Fibroblast of skin of back (primary cell): Measurements from ENCODE around the gene SPOP.

Experiments
- DNase-seq: peaks from one replicate; pipeline ENCODE4 v3.0.0-alpha.2; 2013

SPOP gene

DNA sequence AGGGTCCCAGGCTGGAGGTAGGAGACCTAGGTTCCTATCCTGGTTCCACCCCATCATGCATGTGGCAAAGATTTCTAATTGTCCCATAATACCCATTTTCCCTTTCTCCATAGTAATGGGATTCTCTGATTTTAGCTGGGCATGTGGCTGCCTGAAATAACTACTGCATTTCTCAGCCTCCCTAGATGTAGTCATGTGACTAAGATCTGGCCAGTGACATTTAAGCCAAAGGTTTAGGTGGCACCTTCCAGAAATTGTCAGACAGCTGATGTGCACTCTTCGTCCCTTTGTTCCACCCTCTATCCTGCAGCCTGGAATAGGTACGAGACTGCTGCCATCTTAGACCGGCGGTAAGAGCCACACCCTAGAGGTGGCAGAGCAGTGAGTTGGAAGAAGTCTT lies 94.0 kb downstream of the SPOP start:
- DNase-seq, result no peak

DNA sequence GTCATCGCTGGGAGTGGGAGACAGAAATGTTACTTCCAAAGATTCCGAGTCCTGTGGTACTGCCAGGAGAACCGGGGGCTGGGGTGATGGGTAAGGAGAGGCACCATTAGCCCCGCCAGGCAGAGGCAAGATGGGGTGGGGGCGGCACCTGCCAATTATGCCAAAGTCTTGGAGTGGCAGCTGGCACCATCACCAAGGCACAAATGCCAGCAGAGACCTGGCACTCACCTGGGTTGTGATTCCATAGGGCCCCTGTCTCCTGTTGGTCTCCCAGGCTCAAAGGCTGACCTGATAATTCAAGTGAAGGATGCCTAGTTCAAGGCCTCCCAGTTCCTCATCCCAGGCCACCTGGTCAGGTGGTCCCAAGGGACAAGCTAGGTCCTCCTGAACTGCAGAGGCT lies 94.7 kb downstream of the SPOP start:
- no peak for DNase-seq

DNA sequence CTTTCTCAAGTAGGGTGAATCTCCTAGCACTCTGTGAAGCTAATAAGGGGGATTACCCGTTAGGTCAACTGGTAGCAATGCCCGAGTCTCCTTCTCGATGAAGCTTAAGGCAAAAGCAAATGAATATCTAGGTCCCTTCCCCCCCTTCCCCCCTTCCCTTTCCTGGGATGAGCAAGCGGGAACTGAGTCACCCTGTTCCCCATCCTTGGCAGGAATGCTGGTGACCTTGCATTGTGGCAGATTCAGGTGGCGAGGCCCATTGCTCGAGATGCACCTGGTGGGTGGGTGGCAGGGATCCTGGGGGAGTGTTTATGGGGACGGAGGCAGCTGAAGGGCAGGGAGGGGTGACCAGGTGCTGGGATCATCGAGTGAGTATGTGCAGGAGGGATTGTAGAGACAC lies 95.1 kb downstream of the SPOP start:
- no peak for DNase-seq

DNA sequence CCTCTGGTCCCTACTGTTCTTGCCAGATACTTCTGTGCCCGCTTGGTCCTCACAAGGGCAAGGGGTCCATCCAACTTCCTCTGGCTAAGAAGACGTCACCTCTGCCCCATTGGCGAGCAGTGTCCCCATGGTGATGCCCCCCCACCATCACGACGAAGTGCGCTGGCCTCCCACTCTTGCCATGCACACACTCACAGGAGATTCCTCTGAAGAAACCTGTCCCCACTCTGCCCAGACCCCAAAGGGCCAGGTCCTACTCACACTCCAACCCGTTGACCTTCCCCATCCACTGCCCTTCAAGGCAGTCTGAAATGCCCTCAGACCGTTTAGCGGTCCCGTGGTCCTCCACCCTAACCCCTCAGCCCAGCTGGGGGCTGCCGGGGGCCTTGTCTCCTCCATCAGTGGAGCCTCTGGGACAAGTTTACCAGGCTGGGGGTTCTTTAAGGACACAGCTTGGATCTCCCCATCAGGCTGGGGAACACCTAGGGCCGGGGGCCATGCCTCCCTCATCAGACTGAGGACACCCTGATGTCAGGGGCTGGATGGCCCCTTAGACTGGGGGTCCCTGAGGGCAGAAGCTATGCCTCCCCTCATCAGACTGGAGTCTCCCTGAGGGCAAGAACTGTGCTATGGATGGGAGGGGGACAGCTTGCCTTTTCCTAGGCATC lies 95.7 kb downstream of the SPOP start:
- DNase-seq, result no peak

DNA sequence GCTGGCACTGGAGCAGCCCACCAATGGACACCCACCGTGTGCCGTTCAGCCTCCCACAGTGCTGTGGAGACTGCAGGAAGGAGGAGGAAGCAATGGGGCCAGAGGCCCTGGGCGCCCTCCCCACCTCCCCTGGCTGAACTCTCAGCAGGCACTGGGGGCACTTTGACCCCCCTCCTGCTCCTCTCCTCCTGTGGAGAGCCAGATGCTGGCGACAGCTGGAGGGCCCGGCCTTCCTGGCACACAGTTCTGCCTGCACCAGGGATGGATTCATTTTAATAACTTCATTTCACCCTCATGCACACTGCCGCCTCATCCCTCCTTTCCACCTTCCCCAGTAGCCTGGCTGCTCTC lies 96.3 kb downstream of the SPOP start:
- no peak for DNase-seq

DNA sequence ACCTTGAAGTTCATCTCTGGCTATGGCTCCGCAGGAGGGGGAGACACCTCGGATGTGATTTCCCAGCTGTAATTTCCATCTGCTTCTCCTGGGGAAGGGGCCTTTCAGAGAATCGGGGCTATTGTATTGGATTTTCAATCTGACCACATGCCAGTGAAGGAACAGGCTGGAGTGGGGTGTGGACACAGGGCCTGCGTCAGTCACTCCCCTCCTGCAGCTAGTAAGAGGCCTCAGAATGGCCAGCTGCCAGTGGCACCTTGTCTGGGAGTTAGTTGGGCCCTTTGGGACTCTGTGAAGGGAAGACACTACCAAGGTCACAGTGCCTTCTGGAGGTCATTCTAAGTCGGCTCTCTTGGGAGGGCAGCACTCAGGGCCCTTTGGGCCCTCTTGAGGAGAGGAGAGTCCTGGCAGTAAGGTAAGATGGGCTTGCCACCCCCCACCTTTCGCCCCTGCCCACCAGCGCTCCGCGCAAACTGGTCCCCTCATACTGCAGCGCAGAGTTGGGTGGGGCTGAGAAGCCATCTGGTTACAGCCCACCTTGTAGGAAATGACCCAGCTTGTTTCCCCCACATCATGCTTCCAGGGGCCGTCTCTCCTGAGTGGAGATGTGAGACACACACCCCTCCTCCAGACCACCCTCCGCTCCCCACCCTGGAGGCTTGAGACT lies 96.8 kb downstream of the SPOP start:
- no peak for DNase-seq

DNA sequence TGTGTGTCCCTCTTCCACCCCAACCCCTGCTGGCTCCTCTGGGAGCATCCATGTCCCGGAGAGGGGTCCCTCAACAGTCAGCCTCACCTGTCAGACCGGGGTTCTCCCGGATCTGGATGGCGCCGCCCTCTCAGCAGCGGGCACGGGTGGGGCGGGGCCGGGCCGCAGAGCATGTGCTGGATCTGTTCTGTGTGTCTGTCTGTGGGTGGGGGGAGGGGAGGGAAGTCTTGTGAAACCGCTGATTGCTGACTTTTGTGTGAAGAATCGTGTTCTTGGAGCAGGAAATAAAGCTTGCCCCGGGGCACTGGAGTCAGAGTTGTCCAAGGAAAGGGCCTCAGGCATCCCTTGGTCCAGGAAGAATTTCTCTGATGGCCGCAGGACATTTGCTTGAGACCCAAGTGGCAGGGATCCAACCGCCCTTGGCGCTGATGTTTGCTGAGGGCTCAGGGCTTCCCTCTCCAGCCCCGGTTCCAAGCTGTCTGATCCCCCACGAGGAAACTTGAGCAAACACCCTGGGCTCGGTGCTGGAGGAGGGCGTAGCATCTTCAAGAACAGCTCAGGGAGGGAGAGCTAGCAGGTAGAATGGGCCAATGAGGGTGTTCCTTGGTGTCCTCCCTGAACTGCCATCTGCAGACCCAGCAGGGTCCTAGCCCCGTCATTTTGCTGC lies 97.7 kb downstream of the SPOP start:
- DNase-seq, result no peak

DNA sequence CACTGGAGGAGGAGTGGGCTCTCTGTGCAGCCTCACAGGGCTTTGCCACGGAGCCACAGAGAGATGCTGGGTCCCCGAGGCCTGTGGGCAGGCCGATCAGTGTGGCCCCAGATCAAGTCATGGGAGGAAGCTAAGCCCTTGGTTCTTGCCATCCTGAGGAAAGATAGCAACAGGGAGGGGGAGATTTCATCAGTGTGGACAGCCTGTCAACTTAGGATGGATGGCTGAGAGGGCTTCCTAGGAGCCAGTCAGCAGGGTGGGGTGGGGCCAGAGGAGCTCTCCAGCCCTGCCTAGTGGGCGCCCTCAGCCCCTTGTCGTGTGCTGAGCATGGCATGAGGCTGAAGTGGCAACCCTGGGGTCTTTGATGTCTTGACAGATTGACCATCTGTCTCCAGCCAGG lies 98.4 kb downstream of the SPOP start:
- no peak for DNase-seq

DNA sequence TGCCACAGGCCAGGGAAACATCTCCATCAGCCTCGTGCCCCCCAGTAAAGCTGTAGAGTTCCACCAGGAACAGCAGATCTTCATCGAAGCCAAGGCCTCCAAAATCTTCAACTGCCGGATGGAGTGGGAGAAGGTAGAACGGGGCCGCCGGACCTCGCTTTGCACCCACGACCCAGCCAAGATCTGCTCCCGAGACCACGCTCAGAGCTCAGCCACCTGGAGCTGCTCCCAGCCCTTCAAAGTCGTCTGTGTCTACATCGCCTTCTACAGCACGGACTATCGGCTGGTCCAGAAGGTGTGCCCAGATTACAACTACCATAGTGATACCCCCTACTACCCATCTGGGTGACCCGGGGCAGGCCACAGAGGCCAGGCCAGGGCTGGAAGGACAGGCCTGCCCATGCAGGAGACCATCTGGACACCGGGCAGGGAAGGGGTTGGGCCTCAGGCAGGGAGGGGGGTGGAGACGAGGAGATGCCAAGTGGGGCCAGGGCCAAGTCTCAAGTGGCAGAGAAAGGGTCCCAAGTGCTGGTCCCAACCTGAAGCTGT lies 98.9 kb downstream of the SPOP start:
- DNase-seq, result no peak

DNA sequence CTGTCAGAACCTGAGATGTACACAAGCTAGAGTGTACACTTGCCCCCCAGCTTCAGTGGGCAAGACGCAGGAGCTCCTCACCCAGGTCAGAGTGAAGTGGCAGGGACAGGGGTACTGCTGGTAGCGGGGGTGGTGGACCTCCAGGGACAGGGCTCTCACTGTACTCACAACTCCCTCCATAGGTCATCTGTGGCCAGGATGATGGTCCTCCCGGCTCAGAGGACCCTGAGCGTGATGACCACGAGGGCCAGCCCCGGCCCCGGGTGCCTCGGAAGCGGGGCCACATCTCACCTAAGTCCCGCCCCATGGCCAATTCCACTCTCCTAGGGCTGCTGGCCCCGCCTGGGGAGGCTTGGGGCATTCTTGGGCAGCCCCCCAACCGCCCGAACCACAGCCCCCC lies 99.5 kb downstream of the SPOP start:
- DNase-seq, result no peak

DNA sequence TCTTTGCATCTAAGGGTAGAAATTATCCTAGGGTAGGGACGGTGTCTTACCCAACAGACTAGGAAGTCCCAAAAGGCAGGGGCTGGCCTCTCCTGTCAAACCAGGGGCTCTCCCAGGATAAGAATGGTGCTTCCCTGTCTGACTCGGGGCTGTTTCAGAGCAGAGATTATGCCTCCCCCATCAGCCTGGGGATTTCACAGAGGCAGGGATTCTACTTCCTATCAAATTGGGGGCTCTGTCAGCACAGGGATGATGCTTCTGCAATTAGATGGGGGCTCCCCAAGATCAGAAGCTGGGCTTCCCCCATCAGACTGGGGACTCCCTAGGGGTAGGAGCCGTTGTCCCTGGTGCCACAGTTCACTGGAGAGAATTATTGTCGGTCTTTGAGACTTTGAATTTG lies 99.9 kb downstream of the SPOP start:
- no peak for DNase-seq

DNA sequence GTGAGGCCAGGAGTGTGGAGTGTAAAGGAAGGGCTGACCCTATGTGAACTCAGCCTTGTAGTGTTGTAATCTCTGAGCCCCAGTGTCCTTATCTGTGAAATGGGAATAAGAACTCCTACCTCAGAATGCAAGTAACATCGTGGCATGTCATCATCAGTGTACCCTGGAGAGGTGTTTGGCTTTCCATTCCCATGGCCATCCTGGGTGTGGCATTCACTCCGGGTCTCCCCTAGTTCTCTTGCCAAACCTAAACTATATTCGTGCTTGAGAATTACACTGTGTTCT lies 100.3 kb downstream of the SPOP start:
- DNase-seq, result no peak

DNA sequence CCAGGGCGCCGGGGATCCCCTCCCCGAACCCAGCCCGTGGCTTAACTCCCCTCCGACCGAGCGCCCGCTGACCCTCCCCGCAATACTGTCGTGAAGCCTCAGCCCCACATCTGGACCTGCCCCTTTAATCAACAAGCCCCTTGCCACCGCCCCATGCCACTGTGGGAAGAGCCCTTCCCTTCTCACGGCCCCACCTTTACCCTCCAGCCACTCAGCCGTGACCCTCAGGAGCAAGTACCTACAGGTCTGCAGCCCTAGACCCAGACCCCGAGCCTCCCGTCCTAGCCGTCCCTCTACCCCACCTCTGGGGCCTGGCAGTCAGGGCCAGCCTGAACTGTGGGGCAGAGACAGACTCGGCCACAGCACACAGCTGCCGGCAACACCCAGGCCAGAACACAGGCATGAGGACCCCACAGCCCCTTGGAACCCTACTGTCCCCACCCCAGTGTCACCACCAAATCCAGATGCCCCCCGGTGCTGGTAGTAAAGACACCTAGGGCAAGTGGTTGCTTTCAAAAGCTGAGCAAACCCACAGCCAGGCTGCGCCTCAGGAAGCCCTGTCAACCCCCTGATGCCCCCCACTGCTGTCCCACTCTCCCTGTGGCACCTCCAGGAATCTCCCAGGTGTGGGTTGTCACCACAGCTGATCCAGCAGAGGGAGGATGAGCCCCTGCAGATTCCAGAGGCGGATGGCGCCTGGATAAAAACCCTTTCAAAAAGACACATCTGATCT lies 100.8 kb downstream of the SPOP start:
- DNase-seq, result no peak

DNA sequence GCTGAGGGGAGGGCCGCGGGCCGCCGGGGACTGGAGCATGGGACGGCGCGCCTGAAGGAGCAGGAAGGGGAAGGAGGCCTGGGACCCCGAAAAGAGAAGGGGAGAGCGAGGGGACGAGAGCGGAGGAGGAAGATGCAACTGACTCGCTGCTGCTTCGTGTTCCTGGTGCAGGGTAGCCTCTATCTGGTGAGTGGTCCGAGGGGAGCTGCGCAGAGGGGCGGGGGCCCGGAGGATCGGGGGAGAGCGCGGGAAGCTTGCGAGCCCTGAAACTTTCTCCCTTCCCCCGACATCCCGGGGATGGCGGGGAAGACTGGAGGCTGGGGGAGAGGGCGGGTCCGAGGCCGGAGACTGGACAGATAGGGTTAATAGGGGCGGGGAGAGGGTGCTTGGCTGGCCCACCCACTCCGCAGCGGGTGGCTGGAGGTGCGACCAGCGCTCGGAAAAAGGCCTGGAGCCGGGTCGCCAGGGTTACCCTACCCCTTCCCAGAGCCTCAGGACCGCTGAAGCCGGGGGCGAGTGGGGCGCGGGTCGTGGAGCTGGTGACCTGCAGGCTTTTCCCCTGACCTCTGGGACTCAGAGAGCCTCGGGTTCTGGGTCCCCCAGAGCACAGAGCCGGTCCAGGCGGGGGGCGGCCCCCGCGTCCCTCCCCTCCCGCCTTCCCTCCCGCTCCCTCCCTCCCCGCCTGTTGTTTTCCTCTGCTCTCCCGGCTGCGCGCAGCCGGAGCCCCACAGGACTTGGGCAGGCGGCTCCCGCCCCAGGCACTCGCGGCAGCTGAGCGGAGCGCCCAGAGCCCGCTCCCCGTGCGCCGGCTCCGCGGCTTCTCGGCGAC lies 101.6 kb downstream of the SPOP start:
- peak; percentile 51 for DNase-seq

DNA sequence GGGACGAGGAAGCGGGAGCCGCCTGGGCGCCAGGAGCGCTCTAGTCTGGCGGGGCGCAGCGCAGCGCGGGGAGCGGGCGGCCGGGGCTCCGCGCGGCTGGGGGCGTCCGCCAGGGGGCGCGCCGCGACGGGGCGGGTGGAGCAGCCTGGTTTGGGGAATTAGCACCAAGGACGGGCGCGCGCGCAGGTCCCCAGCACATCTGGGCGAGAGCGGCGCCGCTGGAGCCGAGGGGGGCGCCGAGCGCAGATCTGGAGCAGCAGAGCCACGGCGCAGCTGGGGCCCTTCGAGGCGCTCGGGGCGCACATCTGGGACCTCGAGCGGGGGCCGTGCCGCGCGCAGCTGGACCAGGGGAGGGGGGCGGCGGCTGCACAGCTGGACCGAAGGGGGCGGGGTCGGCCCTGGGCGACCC lies 102.2 kb downstream of the SPOP start, which contains the start of gene NXPH3:
Gene NXPH3 (plus strand): TSS at position 193 of the 409 bp plus-strand sequence. CDS start 349 bp downstream, outside the sequence.
- DNase-seq, result peak; percentile 40

DNA sequence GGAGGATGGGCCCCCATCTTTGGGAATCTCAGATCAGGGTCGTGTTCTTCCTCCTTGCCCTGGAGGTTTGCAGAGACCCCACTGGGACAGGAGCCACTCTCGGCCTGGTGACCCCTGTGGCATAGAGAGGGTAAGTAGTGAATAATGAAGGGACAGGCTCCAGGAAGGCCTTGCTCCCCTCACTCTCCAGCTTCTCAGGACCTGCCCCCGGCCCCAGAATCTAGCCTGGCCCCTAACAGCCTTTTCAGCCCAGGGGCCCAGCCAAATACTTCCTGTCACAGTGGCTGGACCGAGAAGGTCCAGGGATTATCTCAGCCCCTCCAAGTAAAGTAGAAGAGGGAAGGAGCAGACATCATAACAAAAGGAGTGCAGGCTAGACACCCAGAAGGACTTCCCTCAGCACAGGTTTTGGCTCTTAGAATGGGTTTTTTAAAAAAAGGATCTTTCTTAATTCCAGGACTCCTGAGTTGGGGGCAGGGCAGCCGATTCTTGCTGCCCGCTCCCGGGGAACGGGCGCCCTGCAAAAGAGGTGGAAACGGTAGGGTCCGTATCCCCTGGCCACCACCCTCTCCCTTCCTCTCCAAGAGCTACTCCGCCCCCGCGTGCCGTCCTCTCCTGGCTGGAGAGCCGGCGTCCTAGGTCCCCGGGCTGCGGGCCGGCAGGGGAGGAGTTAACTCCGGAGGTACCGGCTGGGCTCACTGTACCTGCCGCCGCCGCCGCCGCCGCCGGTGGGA lies 102.8 kb downstream of the SPOP start:
- no peak for DNase-seq

DNA sequence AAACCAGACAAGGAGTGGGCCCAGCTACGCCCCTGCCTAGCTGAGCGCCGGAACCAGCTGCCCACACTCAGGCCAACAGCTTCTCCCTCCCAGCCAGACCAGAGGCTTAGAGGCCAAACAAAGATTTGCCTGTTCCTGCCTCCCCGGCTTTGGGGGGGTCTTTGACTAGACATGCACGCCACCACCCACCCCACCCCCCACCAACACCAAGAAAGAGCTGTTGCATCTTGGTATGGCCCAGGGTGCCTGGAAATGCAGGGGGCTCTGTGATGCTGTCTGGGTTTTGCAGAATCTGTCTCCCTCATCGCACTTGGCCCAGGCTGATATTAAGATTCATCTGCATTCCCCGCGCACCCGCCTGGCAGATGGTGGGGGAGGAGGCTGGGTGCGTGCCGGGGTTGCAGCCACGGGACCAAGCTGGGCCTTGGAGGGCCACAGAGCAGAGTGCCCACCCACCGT lies 103.5 kb downstream of the SPOP start:
- DNase-seq, result no peak

DNA sequence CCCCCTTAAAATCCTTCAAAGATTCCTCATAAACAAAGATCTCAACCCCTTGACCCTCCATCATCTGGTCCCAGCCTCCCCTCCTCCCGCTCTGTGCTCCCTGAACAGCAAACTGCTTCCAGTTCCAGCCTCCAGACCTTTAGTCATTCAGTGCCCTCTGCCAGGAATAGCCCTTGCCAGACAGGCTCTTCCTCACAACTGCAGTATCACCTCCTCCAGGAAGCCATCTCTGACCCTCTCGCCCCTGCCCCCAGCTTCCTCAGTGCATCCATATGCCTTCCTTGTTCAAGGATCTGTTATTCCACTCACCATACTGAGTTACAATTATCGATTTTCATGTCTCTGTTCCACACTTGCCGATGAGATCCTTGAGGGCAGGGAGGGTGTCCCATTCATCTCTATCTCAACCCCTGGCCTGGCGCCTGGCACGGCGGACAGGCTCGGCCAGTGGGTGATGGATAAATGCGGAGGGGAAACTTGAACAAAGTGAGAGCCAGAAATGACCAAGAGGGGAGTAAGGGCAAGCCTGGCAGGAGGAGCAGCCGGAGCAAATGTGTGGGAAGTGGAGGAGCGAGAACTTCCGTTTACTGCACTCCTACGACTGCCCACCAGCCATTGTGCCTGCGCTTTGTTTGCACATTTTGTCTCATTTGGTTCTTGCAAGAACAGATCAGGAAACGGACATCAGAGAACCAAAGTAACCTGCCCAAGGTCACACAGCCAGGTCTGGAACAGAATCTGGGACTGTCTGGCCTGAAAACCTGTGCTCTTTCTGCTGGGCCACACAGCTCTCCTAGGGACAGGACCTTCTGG lies 104.2 kb downstream of the SPOP start:
- no peak for DNase-seq

DNA sequence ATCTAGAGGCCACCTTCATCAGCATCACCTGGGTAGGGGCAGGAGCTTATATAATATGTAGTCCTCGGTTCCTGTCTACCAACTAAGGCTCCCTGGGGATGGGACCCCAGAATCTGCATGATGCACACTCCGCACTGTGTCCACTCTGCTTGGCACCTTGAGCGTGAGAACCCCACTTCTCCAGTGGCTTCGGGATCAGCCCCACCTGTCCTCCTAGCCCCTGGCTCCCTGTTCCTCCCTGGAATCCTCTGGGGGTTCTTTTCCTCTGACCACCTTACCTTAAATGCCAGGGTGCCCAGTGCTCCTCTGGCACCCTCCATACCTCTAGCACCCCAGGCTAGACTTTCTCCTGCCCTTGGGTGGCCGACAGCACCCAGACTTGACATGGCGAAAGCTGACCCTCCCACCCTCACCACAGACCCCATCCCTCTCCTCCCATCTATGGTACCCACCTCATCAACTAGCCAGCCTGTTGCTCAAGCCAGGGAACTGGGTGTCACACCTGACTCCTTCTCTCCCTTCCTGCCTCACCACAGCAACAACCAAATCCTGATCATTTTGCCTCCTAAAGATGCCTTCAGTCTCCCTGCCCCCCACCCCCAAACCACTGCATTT lies 105.0 kb downstream of the SPOP start:
- no peak for DNase-seq

DNA sequence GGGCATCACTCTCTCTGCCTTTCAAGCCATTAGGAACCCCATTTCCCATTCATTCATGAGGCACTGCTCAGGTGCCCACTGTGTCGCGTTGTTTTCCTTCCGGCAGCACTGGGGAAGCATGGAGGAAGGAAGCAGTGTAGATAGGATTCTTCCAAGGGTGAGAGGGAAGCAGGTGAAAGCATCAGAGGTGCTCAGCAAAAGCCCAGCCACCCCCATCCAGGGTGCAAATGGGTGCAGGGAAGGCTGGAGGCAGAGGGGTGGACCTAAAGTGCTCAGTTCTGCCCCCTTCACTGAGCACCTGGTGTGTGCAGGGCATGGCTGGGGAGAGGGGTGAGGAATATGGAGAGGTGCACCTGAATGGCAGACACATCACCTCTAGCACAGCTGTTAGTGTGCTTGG lies 105.7 kb downstream of the SPOP start:
- DNase-seq, result no peak
